GM12892 (cell line): ENCODE measurements around the gene TLCD4.

Experiments
- POLR2A ChIP-seq: IDR thresholded peaks from 2 replicates; pipeline ENCODE4 v1.6.1; 2011; ENCODE audit warnings: low read depth, low read length, control low read depth
- POLR2AphosphoS5 ChIP-seq: IDR thresholded peaks from 2 replicates; pipeline ENCODE4 v1.6.1; 2011; ENCODE audit warnings: low read depth, low read length, control low read depth
- TAF1 ChIP-seq: IDR thresholded peaks from 2 replicates; pipeline ENCODE4 v1.6.1; 2011; ENCODE audit warnings: low read depth, mild to moderate bottlenecking, control low read depth, low read length, borderline replicate concordance

DNA sequence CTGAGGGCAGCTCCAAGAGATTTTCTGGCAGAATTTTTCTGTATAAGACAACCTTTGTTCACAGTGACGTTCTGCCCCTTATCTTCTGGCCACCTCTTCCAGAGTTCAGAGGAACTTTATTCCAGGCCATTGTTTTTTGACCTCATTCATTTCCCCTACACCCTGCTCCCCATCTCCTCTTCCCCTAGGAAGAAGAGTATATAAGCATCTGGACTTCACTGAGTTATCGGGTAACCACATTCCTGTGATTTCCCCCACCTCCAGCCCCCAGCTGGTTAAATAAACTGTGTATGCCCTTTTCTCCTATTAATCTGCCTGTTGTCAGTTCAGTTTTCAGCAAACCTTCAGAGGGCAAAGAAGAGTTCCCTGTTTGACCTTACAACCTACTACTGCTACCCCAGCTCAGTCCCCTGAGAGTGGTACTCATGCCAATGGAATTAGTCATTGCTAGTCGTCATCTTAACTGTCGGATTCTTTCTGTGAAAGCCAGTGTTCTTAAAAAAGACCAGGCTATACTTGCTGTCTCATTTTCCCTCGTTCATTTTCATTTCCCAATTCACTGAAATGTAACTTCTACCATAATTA is 30.1 kb upstream of the TLCD4 start:
- no peak for TF ChIP-seq TAF1
- no peak for TF ChIP-seq POLR2A
- no peak for TF ChIP-seq POLR2AphosphoS5
